GM12878 (cell line): ENCODE data around the gene ZNF766. TPM values are rescaled to one million over a fixed set of nuclear protein-coding genes. Genes with fewer than 3 reads are reported as not detected.
"Not testable (repeated sequence)": the region's sequence is repeated elsewhere in the genome, so short reads cannot be mapped to it uniquely, and the experiment has no call there.

Experiments
- ATAC-seq: fragments of 200-7000 bp; cut with Tn5 transposase; 3 replicates; pipeline ENCODE4 v1.9.1; 2020; ENCODE audit warnings: mild to moderate bottlenecking, moderate library complexity
- BruUV-seq: library from RNA; stranded (reverse); fragments of 400-500 nt; replicated peaks from 2 replicates; lab custom pipeline; 2021; lab: Mats Ljungman, UMichigan
- CTCF ChIA-PET: fragments of 300-600 bp; sonication (Branson Sonifier 250); formaldehyde crosslinking; extraction: SDS; loops from one replicate; lab custom pipeline; 2021; ENCODE audit warnings: inconsistent platforms; lab: Yijun Ruan, JAX
- POLR2A ChIA-PET: fragments of 350-600 bp; formaldehyde crosslinking; extraction: SDS; loops from one replicate; lab custom pipeline; 2021; ENCODE audit warnings: inconsistent platforms; lab: Charles Lee
- RAD21 ChIA-PET: fragments of 300-600 bp; sonication (Branson Sonifier 250); formaldehyde crosslinking; loops from one replicate; lab custom pipeline; 2023; ENCODE audit warnings: antibody characterized with exemption; ENCODE audit not compliant: unreplicated experiment; lab: Charles Lee
- SMC1A ChIA-PET: fragments of 300-600 bp; sonication (Branson Sonifier 250); formaldehyde crosslinking; loops from one replicate; lab custom pipeline; 2023; ENCODE audit not compliant: unreplicated experiment, uncharacterized antibody; lab: Charles Lee
- DNase-seq: peaks from one replicate; pipeline ENCODE4 v3.0.0-alpha.2; 2011; ENCODE audit warnings: low read depth, low spot score
- FAIRE-seq: peaks from 3 replicates; lab custom pipeline; 2011; peaks lifted over from hg19 to GRCh38; lab: Jason Lieb, UNC
- H2AFZ ChIP-seq: 2 replicates; pipeline ENCODE4 v1.6.0; 2011; ENCODE audit warnings: low read depth, low read length, control low read depth; ENCODE audit not compliant: control insufficient read depth
- H3K27ac ChIP-seq: 2 replicates; pipeline ENCODE4 v1.5.1; 2011; ENCODE audit warnings: control low read depth; ENCODE audit not compliant: control insufficient read depth, insufficient read depth
- H3K27me3 ChIP-seq, 2 experiments: replicated peaks in 1 of 2; 2 replicates each; pipeline versions ENCODE4 v1.6.0 to v1.6.1; 2011; ENCODE audit warnings: low read length in 1 of 2; ENCODE audit not compliant: control insufficient read depth in 2 of 2, insufficient read depth in 2 of 2
- H3K36me3 ChIP-seq, 2 experiments: 2 replicates each; pipeline ENCODE4 v1.5.1; 2011; ENCODE audit warnings: low read length in 1 of 2; ENCODE audit not compliant: control insufficient read depth in 2 of 2, insufficient read depth in 2 of 2
- H3K4me1 ChIP-seq: 2 replicates; pipeline ENCODE4 v1.6.1; 2011; ENCODE audit warnings: mild to moderate bottlenecking, low read length, moderate library complexity, mixed read lengths; ENCODE audit not compliant: control insufficient read depth, insufficient read depth
- H3K4me2 ChIP-seq: 2 replicates; pipeline ENCODE4 v1.6.0; 2011; ENCODE audit warnings: control low read depth; ENCODE audit not compliant: control insufficient read depth, insufficient read depth
- H3K4me3 ChIP-seq: fragments of 200-600 bp; sonication (generic); 2 replicates; pipeline ENCODE4 v1.5.1; 2016
- H3K79me2 ChIP-seq: 2 replicates; pipeline ENCODE4 v1.6.0; 2011; ENCODE audit warnings: low read length; ENCODE audit not compliant: control insufficient read depth, insufficient read depth
- H3K9ac ChIP-seq: 2 replicates; pipeline ENCODE4 v1.8.0; 2011; ENCODE audit warnings: low read length, control low read depth, mixed read lengths; ENCODE audit not compliant: control insufficient read depth, insufficient read depth
- H3K9me3 ChIP-seq: replicated peaks from 3 replicates; pipeline ENCODE4 v1.5.1; 2011; ENCODE audit warnings: mild to moderate bottlenecking, low read length; ENCODE audit not compliant: control insufficient read depth, insufficient read depth
- H4K20me1 ChIP-seq: 2 replicates; pipeline ENCODE4 v1.6.0; 2011; ENCODE audit not compliant: control insufficient read depth, insufficient read depth
- IKZF1 ChIP-seq: fragments of 450-650 bp; conservative IDR thresholded peaks from 2 replicates; pipeline ENCODE4 v1.6.1; 2017; ENCODE audit warnings: antibody characterized with exemption, mild to moderate bottlenecking
- NRF1 ChIP-seq: conservative IDR thresholded peaks from 2 replicates; pipeline ENCODE4 v1.6.1; 2011; ENCODE audit warnings: mild to moderate bottlenecking, low read depth, low read length, improper control_type of control experiment
- PAX5 ChIP-seq: IDR thresholded peaks from 2 replicates; pipeline ENCODE4 v1.6.1; 2011; ENCODE audit warnings: low read depth, low read length, borderline replicate concordance
- RCOR1 ChIP-seq: conservative IDR thresholded peaks from 2 replicates; pipeline ENCODE4 v1.6.1; 2012; ENCODE audit warnings: low read depth, low read length, improper control_type of control experiment
- SIN3A ChIP-seq: IDR thresholded peaks from 2 replicates; pipeline ENCODE4 v1.6.1; 2012; ENCODE audit warnings: low read depth, low read length, improper control_type of control experiment
- SMAD1 ChIP-seq: fragments of 450-650 bp; IDR thresholded peaks from 2 replicates; pipeline ENCODE4 v1.6.1; 2018; ENCODE audit warnings: mild to moderate bottlenecking, low read depth; ENCODE audit not compliant: partially characterized antibody
- WGBS: methylation state at CpG from one replicate; pipeline ENCODE4 v1.1.6; 2016; ENCODE audit warnings: low lambda C conversion rate; ENCODE audit not compliant: insufficient replicate concordance, insufficient coverage; ENCODE audit errors: missing lambda C conversion rate; 5-methylcytosine and 5-hydroxymethylcytosine counted together
- in situ Hi-C: fragments of 300-500 bp; cut with MboI; formaldehyde crosslinking; loops from 9 replicates; pipeline ENCODE4 v1.14.3; 2018; ENCODE audit warnings: mixed read lengths
- intact Hi-C: fragments of 100-400 bp; cut with micrococcal nuclease; formaldehyde crosslinking; loops from one replicate; pipeline ENCODE4 v1.14.2; 2022; ENCODE audit not compliant: unreplicated experiment
- polyA plus RNA-seq, 11 experiments: library from polyadenylated mRNA; depleted of rRNA in 4 of 11; unstranded in 6 of 11; stranded (reverse) in 5 of 11; fragments of >200 nt; fragmentation: Nextera tagmentation in 4 of 11; fragmentation: Illumina TruSeq in 1 of 11; extraction: Ambion mirVana in 4 of 11; extraction: Trizol in 1 of 11; gene quantifications; 1 replicate in 1 of 11; 2 replicates in 10 of 11; pipeline versions ENCODE4 v1.2.1 to v1.2.3, GENCODE V29; 2011 to 2016; ENCODE audit warnings: inconsistent platforms in 2 of 11, missing spikeins in 2 of 11, low read depth in 1 of 11
- total RNA-seq, 4 experiments: library from RNA; depleted of rRNA in 3 of 4; stranded (reverse); fragments of >200 nt in 3 of 4; fragmentation: Illumina TruSeq in 1 of 4; extraction: Trizol in 1 of 4; gene quantifications; 2 replicates each; pipeline versions ENCODE4 v1.2.1 to v1.2.3, GENCODE V29; 2013 to 2021
- TF ChIP-seq, protein P1 (sequence below): fragments of 450-650 bp; IDR thresholded peaks from 2 replicates; pipeline ENCODE4 v1.6.1; 2014; ENCODE audit warnings: mild to moderate bottlenecking
- TF ChIP-seq, protein P2 (sequence below): IDR thresholded peaks from 2 replicates; pipeline ENCODE4 v1.6.1; 2012; ENCODE audit warnings: low read depth, low read length, improper control_type of control experiment

Gene ZNF766
- total and polyA plus RNA-seq, 10 of the 15 experiments (the other 5 are each of a cell fraction or from before 2014, with no cell fraction given): 7.2 to 20.0 (median 16.4) TPM

DNA sequence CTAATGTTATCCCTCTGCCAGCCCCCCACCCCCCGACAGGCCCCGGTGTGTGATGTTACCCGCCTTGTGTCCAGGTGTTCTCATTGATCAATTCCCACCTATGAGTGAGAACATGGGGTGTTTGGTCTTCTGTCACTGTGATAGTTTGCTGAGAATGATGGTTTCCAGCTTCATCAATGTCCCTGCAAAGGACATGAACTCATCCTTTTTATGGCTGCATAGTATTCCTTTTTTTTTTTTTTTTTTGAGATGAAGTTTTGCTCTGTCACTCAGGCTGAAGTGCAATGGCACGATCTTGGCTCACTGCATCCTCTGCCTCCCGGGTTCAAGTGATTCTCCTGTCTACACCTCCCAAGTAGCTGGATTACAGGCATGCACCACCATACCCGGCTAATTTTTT lies 23.6 kb downstream of the ZNF766 start:
- H3K27ac ChIP-seq, BruUV-seq, H4K20me1 ChIP-seq, DNase-seq, intact Hi-C loops, RAD21 ChIA-PET, H3K9ac ChIP-seq, H3K27me3 ChIP-seq, H2AFZ ChIP-seq, CTCF ChIA-PET, SMC1A ChIA-PET, in situ Hi-C loops, ATAC-seq, POLR2A ChIA-PET, H3K4me3 ChIP-seq, H3K4me2 ChIP-seq, H3K79me2 ChIP-seq, H3K4me1 ChIP-seq: not testable (repeated sequence)
- FAIRE-seq: peak; percentile 98
- Histone ChIP-seq H3K36me3 (peaks cover 2 to 21% of the 10 kb centered on the region in 2 experiments), H3K9me3 (peaks cover 16% of the 10 kb centered on the region)
- WGBS: 100% methylated on average over 6 of the region's 6 CpGs

DNA sequence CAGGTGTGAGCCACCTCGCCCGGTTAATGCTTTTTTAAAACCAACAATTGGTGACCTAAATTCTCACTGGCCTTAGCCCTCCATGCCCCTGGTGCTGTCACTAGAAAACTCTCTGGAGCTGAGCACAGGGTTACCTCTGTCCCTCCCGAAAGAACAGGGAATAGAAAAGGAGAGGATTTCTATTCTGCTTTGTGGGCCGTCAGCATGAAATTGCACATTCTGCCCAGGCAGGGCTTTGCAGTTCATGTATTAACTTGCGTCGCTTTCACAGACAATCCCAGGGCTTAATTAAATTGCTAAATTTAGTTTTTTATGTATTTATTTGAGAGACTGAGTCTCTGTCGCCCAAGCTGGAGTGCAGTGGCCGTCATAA lies 27.0 kb downstream of the ZNF766 start:
- in situ Hi-C loops (no loop called here), intact Hi-C loops (no loop called here)
- Histone ChIP-seq H3K79me2 (peaks cover 11% of the 10 kb centered on the region), H3K27ac (no peak overlapping the region; the same call in 1 of the 2 replicates), H3K36me3 (peaks cover 6 to 10% of the 10 kb centered on the region in 2 experiments), H3K9ac (peak overlapping the region; percentile 67), H3K4me1 (no peaks in the 10 kb centered on the region), H4K20me1 (no peaks in the 10 kb centered on the region), H3K27me3 (no peaks in the 10 kb centered on the region), H3K9me3 (peaks cover 20% of the 10 kb centered on the region), H3K4me3 (peak overlapping the region; percentile 81), H3K4me2 (peak overlapping the region; percentile 70), H2AFZ (peak overlapping the region; percentile 89)
- BruUV-seq: TSS peak; percentile 81
- WGBS: 25% methylated on average over 8 of the region's 8 CpGs
- ATAC-seq: peak; percentile 16
- FAIRE-seq: no peak
- RAD21 ChIA-PET: no interaction called here
- no peak for TF ChIP-seq IKZF1
- TF ChIP-seq SMAD1: no peak
- 0 out of 2 replicates have a peak, but pooled peaks have one; percentile 5 for TF ChIP-seq SIN3A
- no peak for TF ChIP-seq NRF1
- TF ChIP-seq, protein P1, sequence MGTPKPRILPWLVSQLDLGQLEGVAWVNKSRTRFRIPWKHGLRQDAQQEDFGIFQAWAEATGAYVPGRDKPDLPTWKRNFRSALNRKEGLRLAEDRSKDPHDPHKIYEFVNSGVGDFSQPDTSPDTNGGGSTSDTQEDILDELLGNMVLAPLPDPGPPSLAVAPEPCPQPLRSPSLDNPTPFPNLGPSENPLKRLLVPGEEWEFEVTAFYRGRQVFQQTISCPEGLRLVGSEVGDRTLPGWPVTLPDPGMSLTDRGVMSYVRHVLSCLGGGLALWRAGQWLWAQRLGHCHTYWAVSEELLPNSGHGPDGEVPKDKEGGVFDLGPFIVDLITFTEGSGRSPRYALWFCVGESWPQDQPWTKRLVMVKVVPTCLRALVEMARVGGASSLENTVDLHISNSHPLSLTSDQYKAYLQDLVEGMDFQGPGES: no peak
- TF ChIP-seq, protein P2, sequence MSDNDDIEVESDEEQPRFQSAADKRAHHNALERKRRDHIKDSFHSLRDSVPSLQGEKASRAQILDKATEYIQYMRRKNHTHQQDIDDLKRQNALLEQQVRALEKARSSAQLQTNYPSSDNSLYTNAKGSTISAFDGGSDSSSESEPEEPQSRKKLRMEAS: no peak
- TF ChIP-seq RCOR1: no peak
- TF ChIP-seq PAX5: no peak
- CTCF ChIA-PET: no interaction called here
- POLR2A ChIA-PET: interaction anchor here (0.7 kb wide), 1 partner anchor 126 kb away, joined by 5 read pairs; no protein-coding TSS in a partner anchor
- SMC1A ChIA-PET: no interaction called here
- DNase-seq: no peak
